IMR-90 (cell line): ENCODE measurements around the gene PDE6A. TPM values are rescaled to one million over a fixed set of nuclear protein-coding genes. Genes with fewer than 3 reads are reported as not detected.
"Not testable (repeated sequence)": the region's sequence is repeated elsewhere in the genome, so short reads cannot be mapped to it uniquely, and the experiment has no call there.

Experiments
- ATAC-seq: fragments of 200-7000 bp; cut with Tn5 transposase; 2 replicates; pipeline ENCODE4 v1.9.1; 2020; ENCODE audit warnings: low read depth, mild to moderate bottlenecking, moderate library complexity
- BruUV-seq: library from RNA; stranded (reverse); fragments of 400-500 nt; replicated peaks from 2 replicates; lab custom pipeline; 2021; lab: Mats Ljungman, UMichigan
- CTCF ChIA-PET: fragments of 300-600 bp; formaldehyde crosslinking; extraction: SDS; loops from one replicate; lab custom pipeline; 2021; ENCODE audit warnings: antibody characterized with exemption; lab: Yijun Ruan, JAX
- POLR2A ChIA-PET: fragments of 300-600 bp; sonication (Branson Sonifier 250); formaldehyde crosslinking; loops from one replicate; lab custom pipeline; 2022; ENCODE audit warnings: antibody characterized with exemption; ENCODE audit not compliant: unreplicated experiment; lab: Charles Lee
- DNase-seq: peaks from one replicate; pipeline ENCODE4 v3.0.0; 2013
- H2AFZ ChIP-seq: replicated peaks from 2 replicates; pipeline ENCODE3; 2013; ENCODE audit warnings: low read length, mild to moderate bottlenecking; ENCODE audit not compliant: poor library complexity
- H2AK5ac ChIP-seq: 2 replicates; pipeline ENCODE4 v1.6.1; 2013; ENCODE audit warnings: low read depth, low read length, inconsistent platforms
- H2AK9ac ChIP-seq: replicated peaks from 2 replicates; pipeline ENCODE3; 2013; ENCODE audit warnings: mild to moderate bottlenecking, low read depth, low read length, moderate library complexity; ENCODE audit not compliant: poor library complexity
- H2BK120ac ChIP-seq: 2 replicates; pipeline ENCODE4 v1.6.1; 2013; ENCODE audit warnings: low read depth, low read length, inconsistent platforms
- H2BK15ac ChIP-seq: 3 replicates; pipeline ENCODE4 v1.6.1; 2013; ENCODE audit warnings: low read depth, low read length, inconsistent platforms
- H2BK20ac ChIP-seq: 2 replicates; pipeline ENCODE4 v1.6.1; 2013; ENCODE audit warnings: low read depth, mild to moderate bottlenecking, inconsistent platforms, low read length, moderate library complexity
- H2BK5ac ChIP-seq: 2 replicates; pipeline ENCODE4 v1.6.1; 2013; ENCODE audit warnings: mild to moderate bottlenecking, low read depth, low read length, inconsistent platforms; ENCODE audit not compliant: poor library complexity, severe bottlenecking
- H3K14ac ChIP-seq: replicated peaks from 2 replicates; pipeline ENCODE4 v1.6.1; 2013; ENCODE audit warnings: low read depth, low read length, inconsistent platforms
- H3K18ac ChIP-seq: 2 replicates; pipeline ENCODE4 v1.6.1; 2013; ENCODE audit warnings: low read depth, low read length, control low read depth
- H3K23ac ChIP-seq: 2 replicates; pipeline ENCODE4 v1.6.1; 2013; ENCODE audit warnings: low read depth, low read length, inconsistent platforms
- H3K27ac ChIP-seq: 2 replicates; pipeline ENCODE4 v1.5.1; 2013; ENCODE audit warnings: mild to moderate bottlenecking, control low read depth, low read length; ENCODE audit not compliant: insufficient read depth
- H3K27me3 ChIP-seq: 2 replicates; pipeline ENCODE4 v1.6.1; 2013; ENCODE audit warnings: low read length; ENCODE audit not compliant: control insufficient read depth, insufficient read depth
- H3K36me3 ChIP-seq: 2 replicates; pipeline ENCODE4 v1.6.1; 2013; ENCODE audit warnings: low read length, mixed read lengths; ENCODE audit not compliant: control insufficient read depth, insufficient read depth
- H3K4ac ChIP-seq: 2 replicates; pipeline ENCODE4 v1.6.1; 2013; ENCODE audit warnings: low read depth, low read length, inconsistent platforms
- H3K4me1 ChIP-seq: 2 replicates; pipeline ENCODE4 v1.6.1; 2013; ENCODE audit warnings: low read length, mixed read lengths; ENCODE audit not compliant: control insufficient read depth, insufficient read depth
- H3K4me2 ChIP-seq: 2 replicates; pipeline ENCODE4 v1.6.1; 2013; ENCODE audit warnings: low read depth, mild to moderate bottlenecking, control low read depth, low read length, moderate library complexity
- H3K4me3 ChIP-seq: 2 replicates; pipeline ENCODE4 v1.5.1; 2013; ENCODE audit warnings: low read depth, mild to moderate bottlenecking, control low read depth, low read length, moderate library complexity; ENCODE audit not compliant: insufficient read depth
- H3K56ac ChIP-seq: 2 replicates; pipeline ENCODE4 v1.6.1; 2013; ENCODE audit warnings: low read length, inconsistent platforms; ENCODE audit not compliant: insufficient read depth; ENCODE audit errors: extremely low read depth
- H3K79me1 ChIP-seq, 2 experiments: 2 replicates each; pipeline ENCODE4 v1.6.1; 2013; ENCODE audit warnings: low read length in 2 of 2, inconsistent platforms in 1 of 2, low read depth in 1 of 2
- H3K9ac ChIP-seq: 2 replicates; pipeline ENCODE4 v1.6.1; 2013; ENCODE audit warnings: low read depth, low read length, control low read depth
- H3K9me1 ChIP-seq: 2 replicates; pipeline ENCODE4 v1.6.1; 2013; ENCODE audit warnings: low read length, inconsistent platforms; ENCODE audit not compliant: insufficient read depth
- H3K9me3 ChIP-seq: 2 replicates; pipeline ENCODE4 v1.6.1; 2013; ENCODE audit warnings: low read length; ENCODE audit not compliant: control insufficient read depth, insufficient read depth
- H4K20me1 ChIP-seq: 2 replicates; pipeline ENCODE4 v1.6.1; 2013; ENCODE audit warnings: low read length, inconsistent platforms; ENCODE audit not compliant: insufficient read depth
- H4K5ac ChIP-seq: 2 replicates; pipeline ENCODE4 v1.6.1; 2013; ENCODE audit warnings: mild to moderate bottlenecking, low read depth, low read length, control low read depth
- H4K8ac ChIP-seq, 2 experiments: 2 replicates each; pipeline ENCODE4 v1.6.1; 2013; ENCODE audit warnings: low read depth in 2 of 2, low read length in 2 of 2, control low read depth in 1 of 2, inconsistent platforms in 1 of 2
- H4K91ac ChIP-seq: 2 replicates; pipeline ENCODE4 v1.6.1; 2013; ENCODE audit warnings: low read depth, low read length, inconsistent platforms; ENCODE audit not compliant: insufficient read depth
- whole genome bisulfite sequencing, 2 experiments: methylation state at CpG; one replicate each; pipeline versions ENCODE4 v1.1.5 to v1.1.7; 2013; ENCODE audit warnings: missing lambda C conversion rate in 2 of 2; ENCODE audit not compliant: insufficient read length in 1 of 2; ENCODE audit errors: extremely low coverage in 2 of 2; 5-methylcytosine and 5-hydroxymethylcytosine counted together
- dilution Hi-C: fragments of 300-500 bp; cut with HindIII; formaldehyde crosslinking; loops from one replicate; pipeline ENCODE4 v1.14.3; 2018; ENCODE audit warnings: low sequenced_read_pairs; ENCODE audit not compliant: unreplicated experiment
- in situ Hi-C: fragments of 300-500 bp; cut with MboI; formaldehyde crosslinking; loops from 3 replicates; pipeline ENCODE4 v1.14.3; 2019; ENCODE audit warnings: low sequenced_read_pairs, inconsistent platforms, mixed read lengths
- intact Hi-C: fragments of 100-400 bp; cut with micrococcal nuclease; formaldehyde crosslinking; loops from 2 replicates; pipeline ENCODE4 v1.10.0; 2022
- polyA plus RNA-seq, 3 experiments: library from polyadenylated mRNA; depleted of rRNA; stranded (reverse); fragments of >200 nt; gene quantifications; 2 replicates each; pipeline ENCODE4 v1.2.3, GENCODE V29; 2012; ENCODE audit warnings: low replicate concordance in 1 of 3
- total RNA-seq: library from RNA; depleted of rRNA; stranded (reverse); fragments of >200 nt; gene quantifications from 2 replicates; pipeline ENCODE4 v1.2.3, GENCODE V29; 2012

PDE6A gene
- total and polyA plus RNA-seq, 2 of the 4 experiments (the other 2 are of a cell fraction), result not detected

GRCh38 chr5:149943177-149943949 lies 1.2 kb downstream of the PDE6A start:
- H3K4me2 ChIP-seq, POLR2A ChIA-PET, H3K18ac ChIP-seq, H2AK9ac ChIP-seq, H2BK20ac ChIP-seq, H3K4me1 ChIP-seq, DNase-seq, dilution Hi-C loops, H3K9ac ChIP-seq, H2BK5ac ChIP-seq, H3K4ac ChIP-seq, H3K23ac ChIP-seq, H3K79me1 ChIP-seq, H2AK5ac ChIP-seq, ATAC-seq, in situ Hi-C loops, H2BK15ac ChIP-seq, CTCF ChIA-PET, BruUV-seq, H3K27ac ChIP-seq, intact Hi-C loops, H3K14ac ChIP-seq, H4K20me1 ChIP-seq, H4K5ac ChIP-seq, H3K9me3 ChIP-seq, H2AFZ ChIP-seq, H4K91ac ChIP-seq, H3K9me1 ChIP-seq, H3K56ac ChIP-seq, H3K4me3 ChIP-seq, H2BK120ac ChIP-seq, H4K8ac ChIP-seq, H3K36me3 ChIP-seq: not testable (repeated sequence)
- H3K27me3 ChIP-seq, result peaks cover 18% of the 10 kb centered on the region
- WGBS, 2 experiments, result no CpG with 5 or more reads among the region's 6 CpGs

DNA sequence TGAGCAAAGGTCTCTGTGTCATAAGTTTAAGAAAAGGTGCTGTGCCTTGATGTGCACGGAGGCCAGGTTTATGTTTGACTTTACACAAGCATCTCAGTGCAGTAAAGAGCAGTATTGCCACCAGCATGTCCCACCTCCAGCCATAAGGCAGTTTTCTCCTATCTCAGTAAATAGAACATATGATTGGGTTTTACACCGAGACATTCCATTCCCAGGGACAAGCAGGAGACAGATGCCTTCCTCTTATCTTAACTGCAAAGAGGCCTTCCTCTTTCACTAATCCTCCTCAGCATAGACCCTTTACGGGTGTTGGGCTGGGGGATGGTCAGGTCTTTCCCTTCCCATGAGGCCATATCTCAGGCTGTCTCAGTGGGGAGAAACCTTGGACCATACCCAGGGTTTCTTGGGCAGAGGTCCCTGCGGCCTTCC lies 1.8 kb downstream of the PDE6A start:
- H4K20me1 ChIP-seq, H2BK120ac ChIP-seq, H4K5ac ChIP-seq, H4K91ac ChIP-seq, H3K4me2 ChIP-seq, POLR2A ChIA-PET, DNase-seq, H2AK9ac ChIP-seq, H3K23ac ChIP-seq, H3K4me3 ChIP-seq, in situ Hi-C loops, BruUV-seq, H3K36me3 ChIP-seq, intact Hi-C loops, H3K27ac ChIP-seq, H3K56ac ChIP-seq, H3K18ac ChIP-seq, H2AK5ac ChIP-seq, H4K8ac ChIP-seq, H2BK5ac ChIP-seq, H3K79me1 ChIP-seq, CTCF ChIA-PET, ATAC-seq, H3K4ac ChIP-seq, H3K4me1 ChIP-seq, H3K9me3 ChIP-seq, H3K14ac ChIP-seq, dilution Hi-C loops, H2BK15ac ChIP-seq, H2AFZ ChIP-seq, H2BK20ac ChIP-seq, H3K9ac ChIP-seq: not testable (repeated sequence)
- Histone ChIP-seq H3K27me3 (peaks cover 14% of the 10 kb centered on the region), H3K9me1 (peaks cover 11% of the 10 kb centered on the region)
- no CpG with 5 or more reads among the region's 4 CpGs for WGBS, 2 experiments
